HG02571 (cell line): ENCODE results near the gene OR13A1.
"Not testable (repeated sequence)": the region's sequence is repeated elsewhere in the genome, so short reads cannot be mapped to it uniquely, and the experiment has no call there.

Experiments
- ATAC-seq: cut with Tn5 transposase; IDR thresholded peaks from one replicate; pipeline ENCODE4 v1.9.1; 2021; ENCODE audit warnings: mild to moderate bottlenecking, moderate library complexity; ENCODE audit not compliant: unreplicated experiment

OR13A1 gene

DNA sequence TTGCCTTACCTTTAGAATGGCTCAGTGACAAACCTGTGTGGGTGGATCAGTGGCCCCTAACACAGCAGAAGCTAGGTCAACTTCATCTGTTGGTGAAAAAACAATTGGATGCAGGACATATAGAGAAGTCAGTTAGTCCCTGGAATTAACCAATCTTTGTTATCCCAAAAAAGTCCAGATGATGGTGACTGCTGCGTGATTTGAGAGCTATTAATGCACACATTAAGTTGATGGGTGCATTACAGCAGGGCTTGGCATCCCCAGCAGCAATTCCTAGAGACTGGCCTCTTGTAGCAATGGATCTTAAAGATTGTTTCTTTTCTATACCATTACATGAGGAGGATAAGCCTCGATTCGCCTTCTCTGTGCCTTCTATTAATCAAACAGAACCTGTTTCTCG, 33.3 kb downstream of the OR13A1 start:
- ATAC-seq = no peak

DNA sequence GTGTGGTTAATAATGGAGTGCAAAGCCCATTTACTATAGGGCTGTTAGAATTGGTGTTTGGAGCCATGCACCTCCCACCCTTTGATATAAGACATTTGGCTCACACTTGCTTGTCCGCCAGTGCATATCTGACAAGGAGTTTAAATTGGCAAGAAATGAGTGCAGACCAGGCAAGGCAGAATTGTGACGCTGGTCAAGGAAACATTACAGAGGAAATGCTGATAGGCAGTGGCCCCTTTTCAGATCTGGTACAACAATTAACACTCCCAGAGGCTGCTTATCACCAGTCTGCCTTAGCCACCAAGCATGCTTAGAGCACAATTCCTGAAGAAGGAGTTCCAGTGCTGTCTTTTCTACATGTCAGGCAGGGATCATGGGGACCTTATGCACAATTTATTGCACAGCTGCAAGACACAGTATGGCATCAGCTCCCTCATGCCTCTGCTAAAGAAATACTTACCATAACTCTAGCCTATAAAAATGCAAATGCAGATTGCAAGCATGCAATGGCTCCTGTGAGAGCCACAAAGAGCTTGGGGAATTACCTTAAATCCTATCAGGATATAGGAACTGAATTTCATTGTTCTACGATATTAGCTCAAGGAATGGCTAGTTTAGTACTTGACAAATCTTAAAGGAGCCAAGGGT, 35.2 kb downstream of the OR13A1 start:
- no peak for ATAC-seq

DNA sequence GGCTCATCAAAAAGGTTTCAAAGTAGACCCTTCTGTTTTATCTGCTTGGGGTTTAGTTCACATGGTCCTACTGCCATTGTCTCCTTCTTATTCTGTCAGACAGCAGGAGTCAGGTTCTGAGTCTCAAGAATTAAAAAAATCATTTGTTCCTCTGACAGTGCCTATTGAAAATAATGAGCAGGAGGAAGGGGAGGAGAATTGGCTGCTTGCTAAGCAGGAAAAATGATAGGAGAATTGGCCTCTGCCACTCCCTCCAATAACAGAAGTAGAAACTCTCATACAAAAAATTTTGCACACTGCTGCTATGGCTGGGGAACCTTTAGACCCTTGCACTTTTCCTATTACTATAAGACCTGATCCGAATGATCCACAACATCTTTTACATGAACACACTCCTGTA, 35.7 kb downstream of the OR13A1 start:
- no peak for ATAC-seq

DNA sequence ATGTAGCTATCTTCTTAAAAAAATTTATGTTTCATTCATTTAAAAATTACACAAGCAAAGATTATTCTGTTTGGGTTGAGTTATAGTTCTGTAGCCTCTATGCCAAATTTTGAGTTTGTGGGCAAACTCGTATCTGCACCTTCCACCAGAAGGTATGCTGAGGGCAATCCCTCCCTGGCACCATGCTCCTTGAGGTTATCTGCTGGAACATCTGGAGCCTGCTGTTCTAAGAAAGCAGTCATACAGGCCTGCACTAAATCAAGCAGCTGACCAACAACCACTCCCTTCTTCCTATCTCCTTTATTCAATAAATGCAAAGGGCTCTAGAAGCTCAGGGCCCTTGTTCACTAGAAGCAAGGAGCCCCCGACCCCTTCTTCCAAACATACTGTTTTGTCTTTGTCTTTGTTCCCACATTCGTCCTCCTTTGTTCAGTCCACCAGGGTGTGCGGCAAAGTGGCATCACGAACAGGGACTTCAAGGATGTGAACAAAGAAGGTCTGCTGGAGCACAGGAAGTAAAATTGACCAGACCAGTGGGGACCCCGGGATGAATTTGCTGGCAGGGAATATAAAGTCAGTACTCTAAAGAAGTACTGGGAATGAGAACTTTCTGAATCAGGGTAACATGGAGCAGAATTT, 36.4 kb downstream of the OR13A1 start:
- no peak for ATAC-seq

DNA sequence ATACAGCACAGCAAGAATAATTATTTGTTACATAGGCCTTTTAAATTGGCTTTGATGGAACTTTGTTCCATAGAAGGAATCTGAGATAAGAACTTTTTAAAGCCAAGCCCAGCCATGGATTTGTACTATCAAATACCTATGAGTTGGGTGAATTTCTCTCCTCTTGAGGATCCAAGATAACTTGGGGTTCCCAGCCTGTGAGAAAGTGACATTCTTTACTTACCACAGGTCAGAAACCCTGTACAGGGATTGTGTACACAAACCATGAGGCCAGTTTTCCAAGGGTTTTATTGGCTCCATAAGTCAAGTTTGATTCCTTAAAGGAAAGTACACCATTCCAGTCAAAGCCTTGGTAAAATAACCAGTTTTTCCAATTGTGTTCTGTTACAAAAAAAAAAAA, 39.3 kb downstream of the OR13A1 start:
- ATAC-seq = not testable (repeated sequence)

DNA sequence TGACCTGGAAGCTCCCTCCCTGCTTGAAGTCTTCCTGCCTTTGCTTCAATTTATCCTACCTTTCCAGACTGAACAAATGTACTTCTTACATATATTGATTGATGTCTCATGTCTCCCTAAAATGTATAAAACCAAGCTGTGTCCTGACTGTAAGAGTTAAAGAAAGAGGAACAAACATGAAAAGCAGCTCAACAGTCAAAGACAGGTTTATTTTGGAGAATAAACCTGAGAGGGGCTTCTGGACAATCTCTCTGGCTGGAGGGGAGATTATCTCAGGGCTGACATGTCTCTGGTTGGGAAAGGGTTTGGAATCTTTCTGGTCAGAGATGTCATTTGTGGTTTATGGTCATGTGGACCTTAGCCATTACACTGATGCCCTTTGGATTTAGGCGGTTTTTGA, 41.0 kb downstream of the OR13A1 start:
- ATAC-seq = no peak

DNA sequence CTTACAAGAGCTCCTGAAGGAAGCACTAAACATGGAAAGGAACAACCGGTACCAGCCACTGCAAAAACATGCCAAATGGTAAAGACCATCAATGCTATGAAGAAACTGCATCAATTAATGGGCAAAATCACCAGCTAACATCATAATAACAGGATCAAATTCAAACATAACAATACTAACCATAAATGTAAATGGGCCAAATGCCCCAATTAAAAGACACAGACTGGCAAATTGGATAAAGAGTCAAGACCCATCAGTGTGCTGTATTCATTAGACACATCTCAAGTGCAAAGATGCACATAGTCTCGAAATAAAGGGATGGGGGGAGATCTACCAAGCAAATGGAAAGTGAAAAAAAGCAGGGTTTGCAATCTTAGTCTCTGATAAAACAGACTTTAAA, 47.6 kb downstream of the OR13A1 start:
- not testable (repeated sequence) for ATAC-seq

DNA sequence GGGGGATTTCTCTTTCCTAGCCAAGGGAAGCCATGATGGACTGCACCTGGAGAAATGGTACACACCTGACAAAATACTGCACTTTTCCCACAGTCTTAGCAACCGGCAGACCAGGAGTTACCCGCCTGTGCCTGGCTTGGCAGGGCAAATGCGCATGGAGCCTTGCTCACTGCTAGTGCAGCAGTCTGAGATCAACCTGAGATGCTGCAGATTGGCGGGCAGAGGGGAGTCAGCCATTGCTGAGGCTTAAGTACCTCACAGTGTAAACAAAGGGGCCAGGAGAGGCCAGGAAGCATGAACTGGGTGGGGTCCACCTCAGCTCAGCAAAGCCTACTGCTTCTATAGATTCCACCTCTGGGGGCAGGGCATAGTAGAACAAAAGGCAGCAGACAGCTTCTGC, 49.4 kb downstream of the OR13A1 start:
- ATAC-seq = no peak

DNA sequence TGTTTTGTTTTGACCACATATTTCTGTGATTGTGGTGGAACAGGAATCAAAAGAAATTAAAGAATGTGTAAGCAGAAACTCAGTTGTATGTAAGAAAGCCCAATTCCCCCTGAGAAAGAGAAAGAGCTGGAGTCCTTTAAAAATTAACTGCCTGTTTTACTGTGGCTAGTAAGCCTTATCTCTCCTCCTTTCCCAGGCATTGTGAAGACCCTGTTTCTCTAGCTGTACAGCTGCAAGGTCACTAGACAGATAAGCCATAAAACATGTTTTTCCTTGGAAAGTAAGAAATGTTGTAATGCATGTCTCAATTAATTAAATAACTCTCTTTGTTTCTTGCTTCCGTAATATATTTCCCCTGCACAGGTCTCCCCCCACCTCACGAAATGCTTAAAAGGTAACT, 53.5 kb downstream of the OR13A1 start:
- no peak for ATAC-seq

DNA sequence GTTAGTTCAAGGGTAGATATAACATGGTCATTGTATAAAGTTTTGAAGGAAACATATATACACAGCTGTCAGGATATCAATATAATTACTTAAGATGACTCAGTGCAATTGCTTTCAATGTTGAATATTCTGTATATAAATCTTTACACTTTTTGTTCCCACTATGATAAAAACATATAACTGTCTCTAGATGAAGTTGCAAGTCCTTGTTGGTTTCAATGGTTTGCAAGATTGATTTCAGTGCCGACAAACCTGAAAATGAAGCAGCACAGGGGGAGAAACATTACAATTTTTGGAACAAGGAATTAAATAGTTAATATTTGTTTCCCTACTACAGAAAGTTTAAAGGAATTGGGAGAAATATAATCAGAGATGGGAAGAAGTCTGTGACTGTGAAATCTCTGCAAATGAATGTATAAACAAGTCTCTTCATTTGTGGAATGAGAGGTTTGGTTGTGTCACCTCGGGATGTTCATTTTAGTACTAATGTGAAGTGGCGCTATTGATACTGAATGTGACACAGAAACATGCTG, 54.1 kb downstream of the OR13A1 start:
- no peak for ATAC-seq

DNA sequence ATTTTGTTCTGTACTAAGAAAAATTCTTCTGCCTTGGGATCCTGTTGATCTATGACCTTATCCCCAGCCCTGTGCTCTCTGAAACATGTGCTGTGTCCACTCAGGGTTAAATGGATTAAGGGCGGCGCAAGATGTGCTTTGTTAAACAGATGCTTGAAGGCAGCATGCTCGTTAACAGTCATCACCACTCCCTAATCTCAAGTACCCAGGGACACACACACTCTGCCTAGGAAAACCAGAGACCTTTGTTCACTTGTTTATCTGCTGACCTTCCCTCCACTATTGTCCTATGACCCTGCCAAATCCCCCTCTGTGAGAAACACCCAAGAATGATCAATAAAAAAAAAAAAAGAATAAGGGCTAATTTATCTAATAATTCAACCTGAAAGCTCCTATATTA, 54.8 kb downstream of the OR13A1 start:
- ATAC-seq = not testable (repeated sequence)

DNA sequence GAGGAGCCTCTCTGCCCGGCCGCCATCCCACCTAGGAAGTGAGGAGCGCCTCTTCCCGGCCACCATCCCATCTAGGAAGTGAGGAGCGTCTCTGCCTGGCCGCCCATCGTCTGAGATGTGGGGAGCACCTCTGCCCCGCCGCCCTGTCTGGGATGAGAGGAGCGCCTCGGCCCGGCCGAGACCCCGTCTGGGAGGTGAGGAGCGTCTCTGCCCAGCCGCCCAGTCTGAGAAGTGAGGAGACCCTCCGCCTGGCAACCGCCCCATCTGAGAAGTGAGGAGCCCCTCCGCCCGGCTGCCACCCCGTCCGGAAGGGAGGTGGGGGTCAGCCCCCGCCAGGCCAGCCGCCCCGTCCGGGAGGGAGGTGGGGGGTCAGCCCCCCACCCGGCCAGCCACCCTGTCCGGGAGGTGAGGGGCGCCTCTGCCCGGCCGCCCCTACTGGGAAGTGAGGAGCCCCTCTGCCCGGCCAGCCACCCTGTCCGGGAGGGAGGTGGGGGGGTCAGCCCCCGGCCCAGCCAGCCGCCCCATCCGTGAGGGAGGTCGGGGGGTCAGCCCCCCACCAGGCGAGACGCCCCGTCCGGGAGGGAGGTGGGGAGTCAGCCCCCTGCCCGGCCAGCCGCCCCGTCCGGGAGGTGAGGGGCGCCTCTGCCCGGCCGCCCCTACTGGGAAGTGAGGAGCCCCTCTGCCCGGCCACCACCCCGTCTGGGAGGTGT, 55.5 kb downstream of the OR13A1 start:
- ATAC-seq = not testable (repeated sequence)

DNA sequence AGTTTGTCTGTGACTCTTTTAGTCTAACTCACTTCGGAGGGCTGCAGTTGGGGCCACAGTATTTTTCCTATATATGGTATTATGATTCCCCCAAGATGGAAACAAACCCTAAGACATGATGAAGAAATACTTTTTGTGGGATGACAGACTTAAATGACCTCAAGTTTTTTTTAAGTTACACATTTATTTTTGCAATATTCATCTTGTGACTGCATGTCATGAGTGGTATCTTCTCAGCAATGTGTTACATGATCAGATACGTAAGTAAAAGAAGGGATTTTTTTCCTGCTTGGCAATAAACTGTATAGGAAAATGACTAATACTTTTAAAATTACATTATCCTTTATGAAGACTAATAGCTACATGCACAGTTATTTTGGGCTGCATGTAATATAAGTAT, 57.8 kb downstream of the OR13A1 start:
- no peak for ATAC-seq

DNA sequence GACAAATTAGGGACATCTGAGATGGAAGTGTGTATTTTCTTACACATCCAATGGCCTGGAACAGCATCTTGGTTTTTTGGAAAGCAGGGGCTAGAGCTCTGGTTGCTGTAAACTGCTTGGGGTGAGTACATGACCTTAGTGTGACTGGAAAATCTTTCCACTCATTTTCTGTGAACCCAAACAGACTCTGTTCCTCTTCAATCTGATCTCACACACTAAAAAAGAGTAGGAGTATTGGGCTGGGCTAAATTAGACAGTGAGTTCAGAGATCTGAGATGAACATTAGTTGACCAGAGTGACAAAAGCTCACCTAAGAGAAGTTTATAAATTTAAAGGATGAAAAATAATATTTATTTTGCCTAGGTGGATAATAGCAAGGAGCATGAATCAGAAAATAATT, 59.2 kb downstream of the OR13A1 start:
- ATAC-seq = no peak

DNA sequence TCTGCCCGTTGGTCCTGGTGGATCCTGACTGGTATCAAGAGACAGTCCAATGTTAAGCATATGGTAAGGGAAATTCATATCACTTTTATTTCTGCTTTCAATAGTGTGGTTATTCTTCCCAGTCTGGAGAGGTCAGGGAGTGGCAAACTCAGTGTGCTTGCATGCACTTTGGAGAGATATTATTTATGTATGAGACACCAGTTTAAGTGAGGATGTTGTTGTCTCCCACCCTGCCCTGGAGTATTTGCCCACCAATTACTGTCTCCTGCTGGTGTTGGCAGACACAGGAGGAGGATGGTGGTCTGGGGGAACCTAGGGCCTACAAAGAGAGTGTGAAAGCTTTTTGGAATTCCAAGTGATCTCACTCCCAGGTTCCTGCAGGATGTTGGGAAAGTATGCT, 59.7 kb downstream of the OR13A1 start:
- no peak for ATAC-seq

DNA sequence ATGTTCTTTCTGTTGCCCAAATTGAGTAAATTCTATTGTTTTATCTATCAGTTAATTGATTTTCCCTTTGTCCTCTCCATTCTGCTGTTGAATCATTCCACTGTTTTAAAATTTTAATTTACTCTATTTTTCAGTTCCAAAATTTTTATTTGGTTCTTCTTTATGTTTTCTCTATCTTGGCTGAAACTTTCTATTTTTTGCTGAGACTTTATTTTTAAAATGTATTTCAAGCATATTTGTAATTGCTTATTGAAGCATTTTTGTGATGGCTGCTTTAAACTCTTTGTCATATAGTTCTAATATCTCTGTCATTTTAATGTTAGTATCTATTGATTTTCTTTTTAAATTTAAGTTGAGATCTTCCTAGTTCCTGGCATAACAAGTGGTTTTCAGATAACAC, 60.5 kb downstream of the OR13A1 start:
- no peak for ATAC-seq

DNA sequence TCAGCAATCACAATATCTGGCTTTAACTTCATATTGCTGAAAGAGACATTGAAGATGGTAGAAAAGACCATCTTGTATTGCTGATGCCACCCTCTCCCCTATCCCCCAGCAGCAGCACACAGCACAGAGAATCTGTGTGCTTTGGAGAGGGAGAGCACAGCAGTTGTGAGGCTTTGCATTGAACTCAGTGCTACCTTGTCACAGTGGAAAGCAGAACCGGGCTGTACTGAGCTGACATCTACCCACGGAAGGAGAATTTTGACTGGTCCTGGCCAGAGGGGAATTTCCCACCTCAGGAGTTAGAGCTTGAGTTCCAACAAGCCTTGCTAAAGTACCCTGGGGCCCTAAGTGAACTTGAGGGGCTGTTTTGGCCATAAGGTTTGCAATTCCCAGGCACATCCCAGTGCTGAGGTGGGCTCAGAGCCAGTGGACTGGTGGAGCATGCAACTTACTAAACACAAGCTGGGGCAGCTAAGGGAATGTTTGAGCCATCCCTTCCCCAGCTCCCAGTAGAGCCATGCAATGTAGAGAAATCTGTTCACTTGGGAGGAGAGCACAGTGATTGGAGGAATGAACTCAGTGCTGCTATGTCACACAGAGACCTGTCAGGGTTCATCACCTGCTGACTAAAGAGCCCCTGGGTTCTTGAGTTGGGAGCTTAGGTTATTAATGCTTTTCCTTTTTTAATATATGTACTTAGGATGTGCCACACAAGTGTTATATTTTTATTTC, 62.1 kb downstream of the OR13A1 start:
- peak; percentile 76 for ATAC-seq
